ENCODE measurements around the gene GPR15LG. TPM values are rescaled to one million over a fixed set of nuclear protein-coding genes. Genes with fewer than 3 reads are reported as not detected.

Gene GPR15LG
- total RNA-seq, 1 experiment from 2014 or later: not detected

- Histone ChIP-seq H3K9ac (ENCODE audit: low read length) (no peak overlapping the region), H3K4me3 (replicated peaks in 1 of 2; ENCODE audit: low read depth in 1 of 2, low read length in 2 of 2) (no peak overlapping the region), H4K20me1 (ENCODE audit: insufficient read depth) (no peaks in the 10 kb centered on the region), H3K4me1 (ENCODE audit: control insufficient read depth in 1 of 2, insufficient read depth in 2 of 2, low read length in 2 of 2) (no peaks in the 10 kb centered on the region), H3K4me2 (ENCODE audit: low read length) (no peak overlapping the region), H3K9me2 (ENCODE audit: insufficient read depth) (no peaks in the 10 kb centered on the region), H3K9me3 (ENCODE audit: control insufficient read depth in 1 of 2, insufficient read depth in 1 of 2, low read depth in 1 of 2, low read length in 2 of 2) (no peaks in the 10 kb centered on the region), H3K27me3 (ENCODE audit: insufficient read depth, low read length) (peaks cover 7% of the 10 kb centered on the region; the same call in 1 of the 2 replicates), H3K27ac (ENCODE audit: low read depth, low read length) (no peak overlapping the region), H2AFZ (ENCODE audit: low read depth, low read length, poor library complexity, severe bottlenecking) (no peak overlapping the region), H3K79me2 (ENCODE audit: insufficient read depth, low read length) (no peaks in the 10 kb centered on the region), H3K36me3 (ENCODE audit: control insufficient read depth in 1 of 2, insufficient read depth in 2 of 2, low read length in 2 of 2) (no peaks in the 10 kb centered on the region)
- no TSS peak for BruUV-seq (replicated peaks)
- intact Hi-C loops (cut with micrococcal nuclease): no loop called here
- TF ChIP-seq EZH2 (IDR thresholded peaks at IDR 0.05) (no peak), ELF1 (IDR thresholded peaks at IDR 0.05; ENCODE audit: borderline replicate concordance, low read depth) (no peak)
- ChIA-PET RAD21 (ENCODE audit: low non-redundant PET in 1 of 2, low total read pairs in 2 of 2, uncharacterized antibody in 2 of 2, unreplicated experiment in 2 of 2) (no interaction called here), POLR2A (no interaction called here), CTCF (no interaction called here)
- no peak for ATAC-seq
- no peak for DNase-seq (ENCODE audit: low read depth, low spot score)
These were observed 60.9 kb downstream of the GPR15LG start for GRCh38 chr10:84234479-84234878.

Other genes with a start within 250 kb of the GPR15LG start
- gene GHITM, start 34.3 kb upstream of the GPR15LG start, total RNA-seq (2021; ENCODE audit: unreplicated experiment): 156 TPM
- not detected for gene CDHR1, start 20.7 kb downstream of the GPR15LG start, total RNA-seq (2021; ENCODE audit: unreplicated experiment)
- not detected for gene LRIT2, start 51.7 kb downstream of the GPR15LG start, total RNA-seq (2021; ENCODE audit: unreplicated experiment)
- not detected for gene LRIT1, start 67.7 kb downstream of the GPR15LG start, total RNA-seq (2021; ENCODE audit: unreplicated experiment)
- not detected for gene RGR, start 71.3 kb downstream of the GPR15LG start, total RNA-seq (2021; ENCODE audit: unreplicated experiment)
- gene CCSER2, start 154.8 kb downstream of the GPR15LG start, total RNA-seq (2021; ENCODE audit: unreplicated experiment): 28.9 TPM